MCF 10A (cell line): Measurements from ENCODE around the gene POLR3GL. TPM values are rescaled to one million over a fixed set of nuclear protein-coding genes. Genes with fewer than 3 reads are reported as not detected.
A peak's percentile ranks its signal among the peaks of the same experiment; 100 is the strongest.
"Not testable (repeated sequence)": the region's sequence is repeated elsewhere in the genome, so short reads cannot be mapped to it uniquely, and the experiment has no call there.

Source experiments
- BruUV-seq: library from RNA; stranded (reverse); fragments of 400-500 nt; replicated peaks from 2 replicates; lab custom pipeline; 2021; lab: Mats Ljungman, UMichigan
- CTCF ChIA-PET: fragments of 300-600 bp; sonication (Branson Sonifier 250); formaldehyde crosslinking; extraction: SDS; loops from one replicate; lab custom pipeline; 2021; ENCODE audit warnings: antibody characterized with exemption, inconsistent platforms; lab: Yijun Ruan, JAX
- POLR2A ChIA-PET: fragments of 300-600, 350-650 bp; sonication (Branson Sonifier 250); formaldehyde crosslinking; extraction: SDS; loops from one replicate; lab custom pipeline; 2020; ENCODE audit warnings: antibody characterized with exemption, inconsistent platforms; lab: Yijun Ruan, JAX
- DNase-seq: peaks from one replicate; pipeline ENCODE4 v3.0.0-alpha.2; 2018; ENCODE audit not compliant: unreplicated experiment
- H3K27ac Mint-ChIP-seq: one replicate; pipeline ENCODE4 v1.8.0; 2022; ENCODE audit warnings: mild to moderate bottlenecking, low read depth, mixed read lengths; ENCODE audit not compliant: unreplicated experiment
- H3K27me3 Mint-ChIP-seq: one replicate; pipeline ENCODE4 v1.8.0; 2022; ENCODE audit warnings: mixed read lengths; ENCODE audit not compliant: insufficient read depth, unreplicated experiment
- H3K36me3 Mint-ChIP-seq: one replicate; pipeline ENCODE4 v1.8.0; 2022; ENCODE audit warnings: mild to moderate bottlenecking, moderate library complexity, mixed read lengths; ENCODE audit not compliant: insufficient read depth, unreplicated experiment
- H3K4me1 Mint-ChIP-seq: one replicate; pipeline ENCODE4 v1.8.0; 2022; ENCODE audit warnings: mixed read lengths; ENCODE audit not compliant: insufficient read depth, unreplicated experiment
- H3K4me3 Mint-ChIP-seq: one replicate; pipeline ENCODE4 v1.8.0; 2022; ENCODE audit warnings: mild to moderate bottlenecking, moderate library complexity, mixed read lengths; ENCODE audit not compliant: unreplicated experiment
- H3K9me3 Mint-ChIP-seq: one replicate; pipeline ENCODE4 v1.8.0; 2022; ENCODE audit warnings: mixed read lengths; ENCODE audit not compliant: unreplicated experiment
- CTCF ChIP-seq: fragments of 200-600 bp; IDR thresholded peaks from one replicate; pipeline ENCODE4 v1.8.0; 2022; ENCODE audit warnings: antibody characterized with exemption, mild to moderate bottlenecking; ENCODE audit not compliant: unreplicated experiment
- intact Hi-C: fragments of 100-400 bp; cut with micrococcal nuclease; formaldehyde crosslinking; loops from 2 replicates; pipeline ENCODE4 v1.14.1; 2022
- total RNA-seq: library from RNA; stranded (reverse); gene quantifications from 2 replicates; pipeline ENCODE4 v1.2.3, GENCODE V29; 2022

POLR3GL gene
- total RNA-seq, 1 experiment from 2014 or later: 17.6 TPM

DNA sequence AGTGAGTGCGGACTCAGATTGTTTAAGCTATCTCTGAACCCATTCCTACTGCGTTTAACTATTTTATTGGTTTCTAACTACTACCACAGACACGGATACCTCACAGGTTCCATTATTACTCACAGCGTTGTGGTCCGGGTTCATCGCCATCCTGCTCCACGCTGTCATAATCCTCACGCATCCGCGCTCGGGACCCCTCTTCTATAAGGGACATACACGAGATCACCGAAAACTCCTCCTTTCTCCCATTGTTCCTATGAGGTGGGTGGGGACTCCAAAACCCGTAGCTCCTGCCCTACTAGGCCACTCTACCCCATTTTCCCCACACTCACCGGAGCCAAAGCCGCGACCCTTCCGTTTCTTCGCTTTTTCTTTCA, 37.8 kb upstream of the POLR3GL start:
- Mint-ChIP-seq H3K4me3 (no peak overlapping the region), H3K27me3 (no peaks in the 10 kb centered on the region), H3K9me3 (no peaks in the 10 kb centered on the region), H3K4me1 (peaks cover 14% of the 10 kb centered on the region), H3K27ac (no peak overlapping the region), H3K36me3 (peaks cover 25% of the 10 kb centered on the region)
- intact Hi-C loops: loop anchor here (1.0 to 2.0 kb wide), 3 partner anchors 34 to 52 kb away; no protein-coding TSS in a partner anchor
- CTCF ChIA-PET: interaction anchor here (0.7 to 3.1 kb wide), 17 partner anchors 10 to 82 kb away, joined by 3 to 19 read pairs (median 6); partner anchors contain the start of genes ANKRD34A, ITGA10, LIX1L and PIAS3
- POLR2A ChIA-PET: interaction anchor here (0.7 to 3.9 kb wide), 34 partner anchors 9 to 1375 kb away, joined by 3 to 136 read pairs (median 6); partner anchors contain the start of genes ANKRD34A, ANKRD35, ITGA10 and LIX1L
- TF ChIP-seq CTCF: no peak
- no peak for DNase-seq
- BruUV-seq: no TSS peak

- BruUV-seq: no TSS peak
- Mint-ChIP-seq H3K27ac (no peak within 1 kb of the TSS), H3K36me3 (peaks cover 25% of the 10 kb centered on the region), H3K4me1 (peaks cover 14% of the 10 kb centered on the region), H3K9me3 (no peaks in the 10 kb centered on the region), H3K4me3 (no peak within 1 kb of the TSS), H3K27me3 (no peaks in the 10 kb centered on the region)
- TF ChIP-seq CTCF: peak; percentile 76
- intact Hi-C loops: loop anchor here (1.0 to 2.0 kb wide), 3 partner anchors 35 to 52 kb away; no protein-coding TSS in a partner anchor
- peak; percentile 100 for DNase-seq
- CTCF ChIA-PET: interaction anchor here (0.5 to 3.1 kb wide), 20 partner anchors 9 to 86 kb away, joined by 3 to 19 read pairs (median 4); partner anchors contain the start of genes ANKRD34A, ITGA10, LIX1L and PIAS3
- POLR2A ChIA-PET: interaction anchor here (0.7 to 3.9 kb wide), 52 partner anchors 10 to 1376 kb away, joined by 3 to 136 read pairs (median 4); partner anchors contain the start of genes ANKRD34A, ANKRD35, ITGA10 and LIX1L
Observed at GRCh38 chr1:145927063-145927886, 37.2 kb upstream of the POLR3GL start, which contains the start of gene RBM8A. TSS of gene RBM8A (minus strand) at chr1:145927484. CDS start at chr1:145927426, 58 bp downstream.

DNA sequence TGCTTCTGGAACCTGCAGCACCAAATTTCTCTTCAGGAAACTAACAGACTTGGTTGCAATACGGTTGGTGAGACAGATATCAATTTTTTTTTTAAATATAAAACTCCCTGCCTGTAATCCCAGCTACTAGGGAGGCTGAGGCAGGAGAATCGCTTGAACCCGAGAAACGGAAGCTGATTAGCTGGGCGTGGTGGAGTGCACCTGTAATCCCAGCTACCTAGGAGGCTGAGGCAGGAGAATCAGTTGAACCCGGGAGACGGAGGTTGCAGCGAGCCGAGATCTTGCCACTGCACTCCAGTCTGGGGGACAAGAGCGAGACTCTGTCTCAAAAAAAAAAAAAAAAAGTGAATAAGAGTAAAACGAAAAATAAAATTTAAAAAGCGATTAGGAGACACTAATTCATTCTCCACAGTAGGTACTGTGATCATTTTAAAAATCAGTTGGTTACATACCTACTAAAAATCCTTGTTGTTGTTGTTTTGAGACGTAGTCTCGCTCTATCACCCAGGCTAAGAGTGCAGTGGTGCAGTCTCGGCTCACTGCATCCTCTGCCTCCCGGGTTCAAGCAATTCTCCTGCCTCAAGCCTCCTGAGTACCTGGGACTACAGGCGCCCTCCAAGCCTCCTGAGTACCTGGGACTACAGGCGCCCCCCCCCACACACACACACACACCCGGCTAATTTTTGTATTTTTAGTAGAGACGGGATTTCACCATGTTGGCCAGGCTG, 36.4 kb upstream of the POLR3GL start:
- H3K36me3 Mint-ChIP-seq: peaks cover 28% of the 10 kb centered on the region
- POLR2A ChIA-PET: interaction anchor here (0.7 to 3.9 kb wide), 41 partner anchors 10 to 125 kb away, joined by 3 to 136 read pairs (median 6); partner anchors contain the start of genes ANKRD34A, ANKRD35, ITGA10 and LIX1L
- no peaks in the 10 kb centered on the region for H3K9me3 Mint-ChIP-seq
- CTCF ChIA-PET: interaction anchor here (0.8 to 3.1 kb wide), 15 partner anchors 9 to 79 kb away, joined by 3 to 19 read pairs (median 7); partner anchors contain the start of genes ANKRD34A, LIX1L, PIAS3 and POLR3GL
- BruUV-seq: TSS peak; percentile 94
- H3K4me1 Mint-ChIP-seq: peaks cover 14% of the 10 kb centered on the region
- no peak for DNase-seq
- no peak overlapping the region for H3K4me3 Mint-ChIP-seq
- intact Hi-C loops: loop anchor here (1.0 to 2.0 kb wide), 3 partner anchors 35 to 51 kb away; no protein-coding TSS in a partner anchor
- no peak overlapping the region for H3K27ac Mint-ChIP-seq
- H3K27me3 Mint-ChIP-seq: no peaks in the 10 kb centered on the region
- TF ChIP-seq CTCF: no peak

GRCh38 chr1:145932522-145933009, 31.9 kb upstream of the POLR3GL start:
- H3K4me3 Mint-ChIP-seq, BruUV-seq, H3K27ac Mint-ChIP-seq, intact Hi-C loops, H3K4me1 Mint-ChIP-seq, H3K9me3 Mint-ChIP-seq, DNase-seq, H3K27me3 Mint-ChIP-seq: not testable (repeated sequence)
- ChIA-PET POLR2A (interaction anchor here (0.9 to 3.5 kb wide), 4 partner anchors 11 to 41 kb away, joined by 3 to 24 read pairs (median 10); partner anchors contain the start of genes LIX1L and PEX11B), CTCF (interaction anchor here (0.6 kb wide), 1 partner anchor 81 kb away, joined by 3 read pairs; no protein-coding TSS in a partner anchor)
- peaks cover 70% of the 10 kb centered on the region for H3K36me3 Mint-ChIP-seq
